Measurements from ENCODE around the gene MPP4.

MPP4 gene, protein sequence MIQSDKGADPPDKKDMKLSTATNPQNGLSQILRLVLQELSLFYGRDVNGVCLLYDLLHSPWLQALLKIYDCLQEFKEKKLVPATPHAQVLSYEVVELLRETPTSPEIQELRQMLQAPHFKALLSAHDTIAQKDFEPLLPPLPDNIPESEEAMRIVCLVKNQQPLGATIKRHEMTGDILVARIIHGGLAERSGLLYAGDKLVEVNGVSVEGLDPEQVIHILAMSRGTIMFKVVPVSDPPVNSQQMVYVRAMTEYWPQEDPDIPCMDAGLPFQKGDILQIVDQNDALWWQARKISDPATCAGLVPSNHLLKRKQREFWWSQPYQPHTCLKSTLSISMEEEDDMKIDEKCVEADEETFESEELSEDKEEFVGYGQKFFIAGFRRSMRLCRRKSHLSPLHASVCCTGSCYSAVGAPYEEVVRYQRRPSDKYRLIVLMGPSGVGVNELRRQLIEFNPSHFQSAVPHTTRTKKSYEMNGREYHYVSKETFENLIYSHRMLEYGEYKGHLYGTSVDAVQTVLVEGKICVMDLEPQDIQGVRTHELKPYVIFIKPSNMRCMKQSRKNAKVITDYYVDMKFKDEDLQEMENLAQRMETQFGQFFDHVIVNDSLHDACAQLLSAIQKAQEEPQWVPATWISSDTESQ

DNA sequence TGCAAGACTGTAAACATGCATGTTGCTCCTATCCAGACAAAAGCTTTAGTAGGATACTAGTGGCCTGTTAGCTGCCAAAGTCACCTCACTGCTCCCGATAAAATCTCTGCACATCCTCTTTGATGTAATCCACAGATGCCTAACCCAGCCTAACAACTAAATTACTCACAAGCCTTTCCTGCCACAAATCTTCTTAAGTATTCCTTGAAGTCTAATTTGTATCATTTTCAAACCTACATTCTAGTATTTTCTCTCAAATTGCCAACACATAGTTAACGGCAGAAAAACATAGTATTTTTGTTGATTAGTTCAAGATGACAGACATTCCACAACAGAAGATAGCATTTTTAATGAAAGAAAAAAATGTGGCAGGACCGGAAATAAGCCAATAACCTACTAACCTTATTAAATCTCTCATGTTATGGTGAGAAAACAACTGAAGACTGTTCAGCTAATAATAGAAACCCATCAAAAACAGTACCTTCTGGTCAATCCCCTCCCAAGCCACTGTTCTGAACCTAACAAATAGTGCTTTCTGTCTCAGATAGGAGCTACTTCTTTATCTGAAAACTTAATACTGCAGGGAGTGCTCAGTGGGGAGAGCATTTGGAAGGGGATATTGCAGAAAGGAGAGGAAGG is at the start of gene MPP4:
MPP4 (minus strand) TSS at position 57 of the 639 bp plus-strand sequence. CDS start 4,690 bp downstream, outside the sequence.
- DNase-seq: no peak

- DNase-seq: no peak
These were observed 48.1 kb upstream of the MPP4 start for GRCh38 chr2:201746551-201746950.

DNA sequence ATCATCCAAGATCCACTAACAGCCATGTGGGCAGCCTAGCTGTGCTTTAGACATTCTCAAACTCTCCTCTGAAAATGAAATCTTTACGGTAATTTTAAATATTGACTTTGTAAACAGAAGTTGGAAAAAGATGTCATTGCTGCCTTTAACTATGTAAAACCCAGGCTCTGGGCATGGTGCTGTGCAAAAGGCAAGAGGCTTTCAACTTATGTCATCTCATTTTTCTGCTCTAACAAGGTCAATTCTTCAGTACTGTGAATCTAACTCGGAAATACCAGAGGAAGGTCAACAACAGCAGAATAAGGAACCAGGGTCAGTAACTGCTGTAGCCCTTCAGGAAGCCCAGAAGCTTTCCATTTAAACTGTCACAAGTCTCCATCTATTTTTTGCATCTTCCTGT is 37.0 kb upstream of the MPP4 start:
- no peak for DNase-seq

DNA sequence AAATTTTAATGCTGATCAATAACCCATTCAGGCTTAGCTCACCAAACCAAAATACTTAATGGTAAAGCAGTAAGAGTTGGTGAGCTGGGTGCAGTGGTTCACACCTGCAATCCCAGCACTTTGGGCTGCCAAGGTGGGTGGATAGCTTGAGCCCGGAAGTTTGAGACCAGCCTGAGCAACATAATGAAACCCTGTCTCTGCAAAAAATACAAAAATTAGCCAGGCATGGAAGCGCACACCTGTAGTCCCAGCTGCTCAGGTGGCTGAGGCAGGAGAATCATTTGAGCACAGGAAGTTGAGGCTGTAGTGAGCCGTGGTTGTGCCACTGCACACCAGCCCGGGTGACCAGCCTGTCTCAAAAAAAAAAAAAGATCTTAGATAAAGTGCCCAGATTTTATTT is 35.7 kb upstream of the MPP4 start:
- no peak for DNase-seq

DNA sequence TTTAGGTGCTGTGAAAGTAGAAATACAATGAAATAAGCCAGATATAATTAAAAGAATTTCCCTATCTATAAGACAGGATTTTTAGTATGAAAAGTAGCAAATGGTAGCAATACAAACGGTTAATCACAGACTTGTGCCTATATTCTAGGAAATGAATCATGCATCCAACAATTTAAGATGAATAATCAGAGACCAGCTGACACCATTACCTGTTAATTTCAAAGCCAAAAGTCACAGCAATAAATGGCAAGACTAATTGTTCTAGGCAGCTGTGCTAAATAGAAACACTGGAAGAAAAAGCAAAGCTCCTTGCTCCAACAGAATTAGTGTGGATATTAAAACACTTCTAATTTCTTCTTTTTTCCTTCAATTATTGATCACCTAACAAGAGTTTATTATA is 35.1 kb upstream of the MPP4 start:
- DNase-seq: no peak

GRCh38 chr2:201730651-201731285 is 32.3 kb upstream of the MPP4 start:
- no peak for DNase-seq

DNA sequence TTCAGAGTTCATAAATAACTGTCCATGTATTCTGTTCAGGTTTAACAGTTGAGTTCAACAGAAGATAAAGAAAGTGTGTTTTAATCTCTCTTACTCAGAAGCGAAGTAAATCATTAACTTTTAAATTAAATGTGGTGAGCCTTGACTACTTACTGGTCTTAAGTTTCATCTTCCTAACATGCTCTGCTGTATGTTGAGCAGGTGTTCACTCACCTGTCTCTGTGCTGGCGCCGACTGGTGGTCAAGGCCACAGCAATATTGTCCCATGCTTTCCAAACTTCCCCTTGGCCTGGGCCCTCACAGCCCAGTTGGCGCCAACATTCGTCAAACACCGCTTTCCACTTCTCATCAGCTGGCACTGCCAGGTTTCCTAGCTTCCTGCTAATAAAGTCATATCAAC is 17.0 kb upstream of the MPP4 start:
- DNase-seq: no peak

DNA sequence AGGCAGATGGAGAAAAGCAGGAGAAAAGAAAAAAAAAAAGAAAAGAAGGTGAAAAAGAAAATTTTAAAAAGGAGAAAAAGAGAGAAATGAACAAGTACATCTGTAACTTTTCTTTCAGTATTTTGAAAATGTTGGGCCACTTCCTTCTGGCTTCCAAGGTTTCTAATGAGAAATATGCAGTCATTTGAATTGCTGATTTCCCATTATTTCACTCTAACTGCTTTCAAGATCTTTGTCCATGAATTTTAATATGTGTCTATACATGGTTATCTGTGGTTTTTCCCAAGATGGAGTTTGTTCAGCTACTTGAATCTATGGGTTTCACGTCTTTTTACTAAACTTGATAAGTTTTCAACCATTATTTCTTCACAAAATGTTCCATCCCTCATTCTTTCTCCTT is 14.3 kb upstream of the MPP4 start:
- DNase-seq: no peak

DNA sequence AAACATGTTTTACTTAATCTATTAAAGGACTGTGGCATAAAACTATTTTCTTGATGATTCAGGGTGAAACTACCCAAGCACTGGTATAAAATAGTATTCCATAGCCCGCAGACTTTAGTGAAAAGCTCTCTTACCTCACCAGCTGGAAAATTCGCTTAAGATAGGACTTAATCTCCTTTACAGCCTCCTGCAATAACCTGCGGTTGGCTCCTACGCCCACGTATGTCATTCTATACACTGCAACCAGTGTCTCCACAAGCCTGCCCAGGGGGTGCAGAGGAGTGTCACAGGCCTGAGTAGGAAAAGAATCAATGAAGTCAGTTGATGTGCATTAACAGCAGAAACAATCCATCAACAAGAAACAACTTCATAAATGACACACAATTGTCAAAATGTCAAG is 11.3 kb upstream of the MPP4 start:
- DNase-seq: no peak

GRCh38 chr2:201709049-201709448 is 10.6 kb upstream of the MPP4 start:
- DNase-seq: no peak

DNA sequence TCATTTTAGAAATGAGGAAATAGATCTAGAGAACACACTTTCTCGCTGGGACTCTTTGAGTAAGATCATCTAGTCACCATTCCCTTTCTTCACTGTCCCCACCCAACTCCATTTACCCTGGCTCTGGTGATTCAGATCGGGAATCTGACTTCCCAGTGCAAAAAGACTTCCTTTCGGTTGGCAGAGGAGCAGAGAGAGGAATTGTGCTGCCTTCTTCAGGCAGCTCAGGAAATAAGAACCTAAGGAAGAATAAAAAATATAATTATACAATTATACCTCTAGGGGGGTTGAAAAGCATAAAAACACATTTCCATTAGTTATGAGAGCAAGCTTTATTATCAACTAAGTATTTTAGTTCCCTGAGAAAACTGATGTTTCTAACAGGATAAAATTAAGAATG is 9.3 kb upstream of the MPP4 start:
- DNase-seq: no peak

- DNase-seq: no peak
These were observed 8.7 kb upstream of the MPP4 start for GRCh38 chr2:201707142-201707541.

- DNase-seq: no peak
These were observed 6.1 kb upstream of the MPP4 start for GRCh38 chr2:201704536-201704935.

DNA sequence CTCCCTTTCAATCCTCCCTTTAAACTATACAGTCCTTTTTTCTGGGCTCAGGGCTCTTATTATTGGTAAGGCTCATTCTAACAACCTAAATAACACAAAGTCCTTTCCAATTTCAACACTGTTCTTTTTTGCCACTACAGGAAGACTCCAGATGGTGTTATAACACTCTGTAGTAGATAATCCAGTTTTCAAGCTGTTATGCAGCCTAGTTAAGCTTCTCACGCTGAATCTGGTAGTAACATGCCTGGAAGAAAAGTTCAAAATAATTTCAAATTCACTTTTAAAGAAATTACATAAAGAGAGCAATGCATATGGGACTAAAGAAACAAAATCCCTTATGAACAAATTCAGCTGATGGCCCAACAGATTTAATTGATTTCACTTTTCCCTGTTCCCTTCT is 3.2 kb upstream of the MPP4 start:
- no peak for DNase-seq

- no peak for DNase-seq
These were observed 972 bp upstream of the MPP4 start for GRCh38 chr2:201699416-201699815.

DNA sequence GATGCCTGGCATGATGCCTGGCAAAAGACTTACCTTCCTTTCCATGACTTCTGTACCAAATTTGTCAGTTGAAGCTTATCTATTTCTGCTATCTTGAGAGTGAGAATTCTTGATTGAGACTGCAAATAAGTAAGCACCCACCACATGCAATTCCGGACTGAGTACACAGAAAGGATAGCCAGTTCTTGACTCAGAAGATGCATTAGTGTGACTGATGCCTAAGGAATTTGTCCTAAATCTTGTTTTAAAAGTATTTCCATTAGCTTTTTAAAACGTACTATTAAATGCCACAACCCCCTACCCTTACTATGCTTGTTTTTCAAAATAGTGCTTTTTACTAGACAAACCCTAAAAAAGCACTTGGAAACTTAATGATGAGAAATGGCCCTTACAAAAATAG is 545 bp downstream of the MPP4 start:
- DNase-seq: no peak

GRCh38 chr2:201696151-201696659 is 2.2 kb downstream of the MPP4 start:
- DNase-seq: no peak

DNA sequence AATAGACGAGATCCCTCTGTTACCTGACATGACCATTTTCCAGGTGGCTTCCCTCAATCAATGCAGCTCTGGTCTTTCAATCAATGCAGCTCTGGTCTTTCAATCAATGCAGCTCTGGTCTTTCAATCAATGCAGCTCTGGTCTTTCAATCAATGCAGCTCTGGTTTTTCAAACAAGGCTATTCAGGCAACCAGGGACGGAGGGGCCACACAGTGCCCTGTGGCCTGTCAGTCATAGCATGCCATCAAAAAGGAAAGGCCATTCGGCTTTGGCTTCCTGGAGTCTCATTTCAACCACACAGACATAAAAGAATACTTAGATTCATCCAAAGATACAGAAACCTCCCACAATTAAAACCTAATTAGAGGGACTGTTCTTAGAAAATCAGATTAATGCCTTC is 13.3 kb downstream of the MPP4 start:
- no peak for DNase-seq

DNA sequence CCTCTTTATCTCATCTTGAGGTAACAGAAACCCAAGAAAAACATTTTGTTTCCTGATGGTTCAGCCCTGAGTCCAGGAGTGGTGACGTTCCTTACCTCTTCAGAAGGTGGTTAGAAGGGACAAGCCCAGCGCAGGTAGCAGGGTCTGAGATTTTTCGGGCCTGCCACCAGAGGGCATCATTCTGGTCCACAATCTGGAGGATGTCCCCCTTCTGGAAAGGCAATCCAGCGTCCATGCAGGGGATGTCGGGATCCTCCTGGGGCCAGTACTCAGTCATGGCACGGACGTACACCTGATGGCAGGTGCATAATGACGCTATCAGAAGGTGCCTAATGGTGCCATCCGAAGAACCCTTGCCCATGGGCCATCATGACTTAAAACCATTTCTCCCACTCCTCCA is 17.7 kb downstream of the MPP4 start:
- DNase-seq: no peak

- no peak for DNase-seq
These were observed 20.0 kb downstream of the MPP4 start for GRCh38 chr2:201678401-201678800.

DNA sequence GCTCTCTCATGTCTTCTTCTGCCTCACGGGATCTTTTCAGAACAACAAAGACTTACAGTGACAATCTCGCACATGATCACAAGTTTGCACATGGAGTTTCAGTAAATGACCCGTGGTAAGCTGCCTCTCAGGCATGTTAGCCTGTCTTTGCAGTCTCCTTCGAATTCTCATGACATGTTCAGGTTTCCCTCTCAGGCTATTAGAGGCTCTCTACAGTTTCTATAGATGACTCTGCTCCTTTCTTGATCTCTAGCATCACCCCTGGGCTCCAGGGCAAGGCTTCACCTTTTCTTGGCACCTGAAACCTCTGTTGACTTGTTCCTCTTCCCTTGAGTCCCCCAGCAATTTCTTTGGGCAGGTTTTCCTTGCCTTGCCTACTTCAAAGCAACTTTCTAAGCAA is 23.0 kb downstream of the MPP4 start:
- DNase-seq: no peak

DNA sequence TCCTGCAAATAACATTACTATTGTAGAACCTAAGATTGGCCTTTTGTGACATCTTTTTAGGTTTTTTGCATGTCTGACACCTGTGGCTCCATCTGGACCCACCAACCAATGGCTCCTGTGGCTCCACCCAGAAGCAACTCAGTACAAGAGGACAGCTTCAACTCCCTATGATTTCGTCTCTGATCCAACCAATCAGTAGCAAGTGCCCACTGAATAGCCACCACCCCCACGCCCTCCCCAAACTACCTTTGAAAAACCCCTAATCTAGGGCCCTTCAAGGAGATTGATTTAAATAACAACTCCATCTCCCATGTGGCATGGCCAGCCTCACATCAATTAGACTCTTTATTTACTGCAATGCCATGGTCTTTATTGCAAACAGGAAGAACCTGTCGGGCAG is 23.6 kb downstream of the MPP4 start:
- DNase-seq: no peak

DNA sequence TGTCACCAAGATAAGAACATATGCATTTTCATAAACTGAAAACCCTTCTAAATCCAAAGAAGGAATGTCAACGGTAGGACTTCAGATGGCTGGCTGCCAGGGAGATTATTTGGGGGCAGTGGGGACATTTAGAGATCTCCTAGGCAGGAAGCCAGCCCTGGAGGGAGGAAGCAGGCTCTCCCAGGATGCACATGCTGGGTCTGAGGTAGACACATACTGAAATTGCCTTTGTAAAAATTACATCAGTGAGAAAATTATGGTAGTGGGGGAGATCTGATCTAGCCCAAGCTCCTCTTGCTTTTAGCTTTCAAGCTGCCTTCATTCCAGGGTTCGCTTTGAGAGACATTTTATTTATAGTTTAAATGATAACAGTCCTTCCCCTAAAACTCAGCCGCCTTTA is 24.1 kb downstream of the MPP4 start:
- no peak for DNase-seq

- DNase-seq: no peak
These were observed 24.9 kb downstream of the MPP4 start for GRCh38 chr2:201673546-201673945.

All from CD4-positive, alpha-beta T cell treated with Interleukin-4 for 4 hours (primary cell).